Prostate gland (tissue), 2 donors: ENCODE data around the gene ALDH1L1. TPM values are rescaled to one million over a fixed set of nuclear protein-coding genes. Genes with fewer than 3 reads are reported as not detected.

Experiments used
- DNase-seq: peaks from one replicate; pipeline ENCODE4 v3.0.0-alpha.2; 2019; ENCODE audit warnings: low spot score
- H3K27ac ChIP-seq, 2 donors: fragments of 200-600 bp; sonication (generic); 2 replicates each; pipeline ENCODE4 v1.5.1; 2017 to 2019
- H3K27me3 ChIP-seq: fragments of 200-600 bp; sonication (generic); replicated peaks from 2 replicates; pipeline ENCODE4 v1.5.1; 2019; ENCODE audit not compliant: insufficient read depth
- H3K36me3 ChIP-seq, 2 donors: fragments of 200-600 bp; sonication (generic); 1 replicate in 1 of 2; 2 replicates in 1 of 2; pipeline versions ENCODE4 v1.5.1 to v1.8.1; 2017 to 2019
- H3K4me1 ChIP-seq: fragments of 200-600 bp; sonication (generic); replicated peaks from 2 replicates; pipeline ENCODE4 v1.5.1; 2019
- H3K4me3 ChIP-seq, 2 donors: fragments of 200-600 bp; sonication (generic); 2 replicates each; pipeline ENCODE4 v1.5.1; 2017 to 2019
- H3K9me3 ChIP-seq: fragments of 200-600 bp; sonication (generic); 2 replicates; pipeline ENCODE4 v1.5.1; 2017
- CTCF ChIP-seq, 4 experiments: fragments of 200-600 bp in 2 of 4; fragments of 450-650 bp in 2 of 4; sonication (generic) in 2 of 4; IDR thresholded peaks; 1 replicate in 3 of 4; 2 replicates in 1 of 4; pipeline ENCODE4 v1.5.1; 2016 to 2019; ENCODE audit warnings: antibody characterized with exemption in 4 of 4, mild to moderate bottlenecking in 2 of 4, moderate library complexity in 2 of 4
- POLR2A ChIP-seq: fragments of 450-650 bp; IDR thresholded peaks from one replicate; pipeline ENCODE4 v1.6.1; 2016; ENCODE audit warnings: antibody characterized with exemption, mild to moderate bottlenecking
- POLR2AphosphoS5 ChIP-seq: sonication (generic); formaldehyde crosslinking; IDR thresholded peaks from one replicate; pipeline ENCODE4 v1.6.1; 2017; ENCODE audit warnings: antibody characterized with exemption
- WGBS: methylation state at CpG from one replicate; pipeline ENCODE4 v1.1.5; 2018; 5-methylcytosine and 5-hydroxymethylcytosine counted together
- intact Hi-C: fragments of 100-400 bp; cut with DNase I; formaldehyde crosslinking; loops from one replicate; pipeline ENCODE4 v1.14.2; 2022
- total RNA-seq, 2 donors: library from RNA; depleted of rRNA; stranded (reverse); fragments of >200 nt; gene quantifications; one replicate each; pipeline ENCODE4 v1.1.0, GENCODE V29; 2016

ALDH1L1 gene
- total RNA-seq, 2 donors from 2014 or later, result 19.6 to 57.3 TPM

GRCh38 chr3:126125341-126125740 lies 55.0 kb downstream of the ALDH1L1 start:
- TF ChIP-seq CTCF (IDR thresholded peaks at IDR 0.05) (no peak), POLR2A (no peak), POLR2AphosphoS5 (no peak)
- no peaks in the 10 kb centered on the region for H3K27me3 ChIP-seq
- no peaks in the 10 kb centered on the region for H3K9me3 ChIP-seq
- no peaks in the 10 kb centered on the region for H3K36me3 ChIP-seq
- H3K4me3 ChIP-seq, result no peak overlapping the region
- DNase-seq, result no peak
- 94% methylated on average over 5 of the region's 5 CpGs for WGBS
- no peak overlapping the region for H3K27ac ChIP-seq
- no peaks in the 10 kb centered on the region for H3K4me1 ChIP-seq
- intact Hi-C loops, result no loop called here

GRCh38 chr3:126124896-126125295 lies 55.5 kb downstream of the ALDH1L1 start:
- DNase-seq, result no peak
- no peaks in the 10 kb centered on the region for H3K4me1 ChIP-seq
- H3K36me3 ChIP-seq, result no peaks in the 10 kb centered on the region
- no peaks in the 10 kb centered on the region for H3K9me3 ChIP-seq
- intact Hi-C loops, result no loop called here
- H3K27ac ChIP-seq, result no peak overlapping the region
- 92% methylated on average over 9 of the region's 9 CpGs for WGBS
- H3K27me3 ChIP-seq, result no peaks in the 10 kb centered on the region
- TF ChIP-seq CTCF (IDR thresholded peaks at IDR 0.05) (no peak), POLR2A (no peak), POLR2AphosphoS5 (no peak)
- no peak overlapping the region for H3K4me3 ChIP-seq

GRCh38 chr3:126124148-126124868 lies 56.1 kb downstream of the ALDH1L1 start:
- DNase-seq, result no peak
- intact Hi-C loops, result no loop called here
- Histone ChIP-seq H3K27ac (no peak overlapping the region), H3K4me3 (no peak overlapping the region), H3K4me1 (no peaks in the 10 kb centered on the region), H3K36me3 (no peaks in the 10 kb centered on the region), H3K27me3 (no peaks in the 10 kb centered on the region), H3K9me3 (no peaks in the 10 kb centered on the region)
- 73% methylated on average over 10 of the region's 10 CpGs for WGBS
- TF ChIP-seq POLR2A (no peak), POLR2AphosphoS5 (no peak), CTCF (IDR thresholded peaks at IDR 0.05) (no peak)

GRCh38 chr3:126121632-126122031 lies 58.8 kb downstream of the ALDH1L1 start:
- Histone ChIP-seq H3K36me3 (no peaks in the 10 kb centered on the region), H3K4me1 (no peaks in the 10 kb centered on the region), H3K4me3 (no peak overlapping the region), H3K27me3 (no peaks in the 10 kb centered on the region), H3K9me3 (no peaks in the 10 kb centered on the region), H3K27ac (no peak overlapping the region)
- WGBS, result 93% methylated on average over 4 of the region's 4 CpGs
- intact Hi-C loops, result no loop called here
- DNase-seq, result no peak
- no peak for TF ChIP-seq POLR2AphosphoS5

GRCh38 chr3:126121074-126121473 lies 59.3 kb downstream of the ALDH1L1 start:
- 95% methylated on average over 9 of the region's 9 CpGs for WGBS
- TF ChIP-seq POLR2A (no peak), CTCF (IDR thresholded peaks at IDR 0.05) (no peak), POLR2AphosphoS5 (no peak)
- Histone ChIP-seq H3K36me3 (no peaks in the 10 kb centered on the region), H3K9me3 (no peaks in the 10 kb centered on the region), H3K27ac (no peak overlapping the region), H3K27me3 (no peaks in the 10 kb centered on the region), H3K4me3 (no peak overlapping the region), H3K4me1 (no peaks in the 10 kb centered on the region)
- no peak for DNase-seq
- intact Hi-C loops, result no loop called here
